ENCODE measurements around the gene ISG15. TPM values are rescaled to one million over a fixed set of nuclear protein-coding genes. Genes with fewer than 3 reads are reported as not detected.

ISG15 gene
- total and polyA plus RNA-seq, 2 of the 13 experiments (the other 11 are each of a cell fraction or from before 2014, with no cell fraction given): 42.1 to 54.9 TPM

GRCh38 chr1:1001057-1001783 lies 12.1 kb upstream of the ISG15 start (continued):
- TF ChIP-seq POLR2A (IDR thresholded peaks at IDR 0.05; ENCODE audit: insufficient read depth in 1 of 2, low read depth in 2 of 2, low read length in 2 of 2) (peak in 1 of 2 experiments; percentile 33; a peak in 1 of 4 replicates), ZNF280D (CRISPR knock-in tag; IDR thresholded peaks at IDR 0.05) (0 out of 2 replicates have a peak, but pooled peaks have one; percentile 9), ZNF136 (CRISPR knock-in tag; IDR thresholded peaks at IDR 0.05; ENCODE audit: low read depth) (no peak), MAFK (conservative IDR thresholded peaks at IDR 0.05 in 1 of 2, IDR thresholded peaks at IDR 0.05 in 1 of 2; ENCODE audit: low read length in 2 of 2) (no peak), PLRG1 (conservative IDR thresholded peaks at IDR 0.05) (no peak), ZNF276 (CRISPR knock-in tag; IDR thresholded peaks at IDR 0.05; ENCODE audit: low read depth) (no peak), TBX2 (CRISPR knock-in tag; IDR thresholded peaks at IDR 0.05; ENCODE audit: borderline replicate concordance) (no peak), GRHL1 (CRISPR knock-in tag; conservative IDR thresholded peaks at IDR 0.05) (no peak), POGZ (CRISPR knock-in tag; IDR thresholded peaks at IDR 0.05) (no peak), EED (CRISPR knock-in tag; IDR thresholded peaks at IDR 0.05) (no peak), TEAD2 (CRISPR knock-in tag; IDR thresholded peaks at IDR 0.05) (no peak), CREM (IDR thresholded peaks at IDR 0.05) (no peak), CREM (CRISPR knock-in tag; IDR thresholded peaks at IDR 0.05) (no peak), GMEB1 (CRISPR knock-in tag; IDR thresholded peaks at IDR 0.05; ENCODE audit: borderline replicate concordance) (no peak), AGO1 (IDR thresholded peaks at IDR 0.05; ENCODE audit: low read depth, low read length, poor library complexity, severe bottlenecking) (peak; percentile 93), ZBTB34 (CRISPR knock-in tag; IDR thresholded peaks at IDR 0.05) (no peak), SIX1 (CRISPR knock-in tag; IDR thresholded peaks at IDR 0.05; ENCODE audit: borderline replicate concordance) (no peak), RELA (CRISPR knock-in tag; IDR thresholded peaks at IDR 0.05) (no peak), ZFP82 (CRISPR knock-in tag; IDR thresholded peaks at IDR 0.05; ENCODE audit: borderline replicate concordance) (peak; percentile 25; the same call in 1 of the 2 replicates), ZNF747 (CRISPR knock-in tag; IDR thresholded peaks at IDR 0.05; ENCODE audit: borderline replicate concordance) (no peak)

Measured in HepG2 (cell line).